NCI-H2081 treated with DMSO at 0.1 percent for 48 hours (cell line): ENCODE measurements around the gene COL20A1.
"Not testable (repeated sequence)": the region's sequence is repeated elsewhere in the genome, so short reads cannot be mapped to it uniquely, and the experiment has no call there.

Experiments used
- DNase-seq: peaks from one replicate; lab custom pipeline; 2025; lab: John Stamatoyannopoulos, UW

COL20A1 gene

GRCh38 chr20:63291811-63292210 lies 1.2 kb upstream of the COL20A1 start:
- DNase-seq = no peak

- DNase-seq = no peak
Observed at GRCh38 chr20:63292292-63292701, 689 bp upstream of the COL20A1 start.

DNA sequence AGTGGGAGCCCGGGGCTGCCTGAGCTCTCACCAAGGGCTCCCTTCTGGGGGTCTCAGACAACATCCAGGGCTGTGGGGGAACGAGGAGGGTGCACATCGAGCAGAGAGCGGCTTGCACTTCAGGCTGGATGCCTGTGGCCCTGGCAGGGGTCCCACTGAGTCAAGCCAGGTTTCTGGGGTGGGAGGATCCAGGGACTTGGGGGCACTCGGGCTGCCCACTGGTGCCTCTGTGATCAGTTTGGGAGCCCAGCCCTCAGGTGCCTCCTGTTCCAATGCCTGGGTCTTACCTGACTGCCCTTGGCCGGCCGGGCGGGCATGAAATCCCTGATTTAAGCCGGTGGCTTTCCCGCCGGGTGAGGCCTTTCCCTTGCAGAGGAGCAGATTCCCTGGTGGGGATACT lies 470 bp downstream of the COL20A1 start:
- no peak for DNase-seq

- DNase-seq = no peak
Observed at GRCh38 chr20:63293871-63294535, 1.0 kb downstream of the COL20A1 start.

DNA sequence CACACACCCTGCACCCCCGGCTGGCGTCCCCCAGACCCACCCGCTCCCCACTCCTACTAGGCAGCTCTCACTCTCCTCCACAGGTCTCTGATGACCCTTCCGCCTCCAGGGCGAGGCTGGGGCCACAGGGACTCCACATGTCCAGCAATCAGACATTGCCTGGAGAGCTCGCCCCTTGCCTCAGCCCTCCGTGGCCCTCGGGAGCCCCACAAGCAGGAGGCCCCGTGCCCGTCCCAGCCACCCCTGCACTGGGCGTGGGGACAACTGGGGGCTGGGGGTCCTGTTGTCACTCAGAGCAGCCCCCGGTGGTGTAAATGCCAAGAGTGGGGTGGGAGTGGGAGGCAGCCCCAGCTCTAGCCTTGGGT lies 1.5 kb downstream of the COL20A1 start:
- DNase-seq = no peak

- no peak for DNase-seq
Observed at GRCh38 chr20:63295018-63295417, 2.0 kb downstream of the COL20A1 start.

DNA sequence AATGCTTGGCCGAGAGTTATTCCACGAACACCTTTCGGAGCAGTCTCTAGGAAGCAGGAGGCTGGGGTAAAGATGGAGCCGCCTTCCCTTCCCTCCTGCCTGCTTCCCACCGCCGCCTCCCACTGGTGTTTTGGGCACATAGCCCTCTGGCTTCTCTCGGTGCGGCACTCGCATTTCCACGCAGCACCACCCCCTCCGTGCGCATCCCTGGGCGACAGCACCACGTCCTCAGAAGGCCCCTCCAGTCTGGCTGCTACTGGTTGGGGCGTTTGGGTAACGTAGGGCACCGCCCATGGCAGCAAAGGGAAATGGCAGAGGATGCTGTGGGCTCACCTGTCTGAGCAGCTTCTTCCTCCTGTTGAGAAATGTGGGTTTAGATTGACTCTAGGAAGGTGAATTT lies 2.4 kb downstream of the COL20A1 start:
- no peak for DNase-seq

- no peak for DNase-seq
Observed at GRCh38 chr20:63295846-63296245, 2.9 kb downstream of the COL20A1 start.

DNA sequence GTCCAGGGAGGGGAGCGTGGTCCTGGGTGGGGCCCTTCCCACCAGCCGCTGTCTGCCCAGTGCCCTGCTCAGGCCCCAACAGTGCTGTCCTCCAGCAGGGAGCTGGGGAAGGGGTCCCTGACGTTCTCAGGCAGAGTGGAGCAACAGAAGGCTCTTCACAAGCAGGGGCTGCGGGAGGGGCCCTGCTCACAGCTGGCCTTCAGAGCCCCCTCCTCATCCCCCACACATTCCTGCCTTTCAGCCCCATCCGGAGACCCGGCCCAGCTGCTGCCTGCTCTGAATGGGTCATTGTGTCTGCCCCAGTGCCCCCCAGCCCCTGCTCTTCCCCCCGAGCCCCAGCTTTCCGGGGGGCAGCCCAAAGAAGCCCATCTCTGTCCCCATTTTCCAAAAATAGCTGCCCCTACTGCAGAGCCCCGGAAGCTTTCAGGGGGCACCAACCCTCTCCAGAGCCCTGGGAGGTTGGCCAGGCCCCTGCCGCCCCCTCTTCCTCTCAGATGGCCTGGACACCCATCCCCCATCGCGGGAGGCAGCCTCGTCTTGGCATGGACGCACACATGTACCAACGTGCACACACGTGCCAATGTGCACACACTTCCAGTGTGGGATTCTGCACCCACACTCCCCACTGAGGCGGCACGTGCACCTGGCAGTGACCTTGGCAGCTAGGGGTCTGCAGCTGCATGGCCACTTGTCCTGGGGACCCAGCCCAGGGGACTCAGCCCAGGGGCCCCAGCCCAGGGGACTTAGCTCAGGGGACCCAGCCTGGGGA lies 3.7 kb downstream of the COL20A1 start:
- no peak for DNase-seq

GRCh38 chr20:63297371-63297781 lies 4.4 kb downstream of the COL20A1 start:
- DNase-seq = no peak

DNA sequence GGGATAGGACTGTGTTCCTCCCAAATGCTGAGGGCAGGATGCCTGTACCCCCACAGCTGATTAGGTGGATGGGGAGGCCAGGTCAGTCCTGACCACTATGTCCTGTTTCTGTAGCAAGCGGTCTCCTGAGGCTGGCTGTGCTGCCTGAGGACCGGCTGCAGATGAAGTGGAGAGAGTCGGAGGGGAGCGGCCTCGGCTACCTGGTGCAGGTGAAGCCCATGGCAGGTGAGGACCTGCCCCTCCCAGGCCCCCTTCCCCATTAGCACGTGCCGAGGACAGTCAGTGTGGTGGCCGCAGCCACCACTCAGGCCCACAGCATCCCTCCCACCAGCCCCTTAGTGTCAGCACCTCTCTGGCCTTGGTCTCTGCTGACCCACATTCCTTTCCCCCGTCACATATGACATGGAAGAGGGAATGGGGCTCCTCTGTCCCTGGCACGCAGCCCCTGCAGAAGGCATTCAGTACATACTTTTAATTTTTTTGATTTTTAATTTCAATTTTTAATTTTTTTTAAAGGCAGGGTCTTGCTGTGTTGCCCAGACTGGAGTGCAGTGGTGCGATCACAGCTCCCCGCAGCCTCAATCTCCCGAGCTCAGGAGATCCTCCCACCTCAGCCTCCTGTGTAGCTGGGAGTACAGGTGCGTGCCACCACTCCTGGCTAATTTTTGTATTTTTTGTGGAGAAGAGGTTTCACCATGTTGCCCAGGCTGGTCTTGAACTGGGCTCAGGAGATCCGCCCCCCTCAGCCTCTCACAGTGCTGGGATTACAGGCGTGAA lies 5.0 kb downstream of the COL20A1 start:
- DNase-seq = no peak

GRCh38 chr20:63298731-63299312 lies 5.8 kb downstream of the COL20A1 start:
- no peak for DNase-seq

DNA sequence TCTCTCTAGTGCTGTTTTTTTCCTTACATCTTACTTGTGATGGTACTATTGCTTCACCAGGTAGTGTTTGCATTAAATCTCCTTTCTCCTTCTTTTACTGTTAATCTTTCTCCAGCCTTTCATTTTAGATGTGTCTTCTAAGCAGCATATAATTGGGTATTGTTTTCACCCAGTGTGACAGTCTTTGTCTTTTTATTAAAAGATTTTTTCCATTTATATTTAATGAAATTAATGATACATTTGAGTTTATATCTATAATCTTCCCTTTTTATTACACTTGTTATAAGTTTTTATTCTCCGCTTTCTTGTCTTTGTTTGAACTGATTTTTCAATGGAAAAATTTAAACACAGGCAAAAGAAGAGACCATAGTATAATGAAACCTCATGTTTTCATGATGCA lies 8.7 kb downstream of the COL20A1 start:
- DNase-seq = no peak

GRCh38 chr20:63303095-63303666 lies 10.2 kb downstream of the COL20A1 start:
- no peak for DNase-seq

GRCh38 chr20:63305393-63305792 lies 12.4 kb downstream of the COL20A1 start:
- no peak for DNase-seq

DNA sequence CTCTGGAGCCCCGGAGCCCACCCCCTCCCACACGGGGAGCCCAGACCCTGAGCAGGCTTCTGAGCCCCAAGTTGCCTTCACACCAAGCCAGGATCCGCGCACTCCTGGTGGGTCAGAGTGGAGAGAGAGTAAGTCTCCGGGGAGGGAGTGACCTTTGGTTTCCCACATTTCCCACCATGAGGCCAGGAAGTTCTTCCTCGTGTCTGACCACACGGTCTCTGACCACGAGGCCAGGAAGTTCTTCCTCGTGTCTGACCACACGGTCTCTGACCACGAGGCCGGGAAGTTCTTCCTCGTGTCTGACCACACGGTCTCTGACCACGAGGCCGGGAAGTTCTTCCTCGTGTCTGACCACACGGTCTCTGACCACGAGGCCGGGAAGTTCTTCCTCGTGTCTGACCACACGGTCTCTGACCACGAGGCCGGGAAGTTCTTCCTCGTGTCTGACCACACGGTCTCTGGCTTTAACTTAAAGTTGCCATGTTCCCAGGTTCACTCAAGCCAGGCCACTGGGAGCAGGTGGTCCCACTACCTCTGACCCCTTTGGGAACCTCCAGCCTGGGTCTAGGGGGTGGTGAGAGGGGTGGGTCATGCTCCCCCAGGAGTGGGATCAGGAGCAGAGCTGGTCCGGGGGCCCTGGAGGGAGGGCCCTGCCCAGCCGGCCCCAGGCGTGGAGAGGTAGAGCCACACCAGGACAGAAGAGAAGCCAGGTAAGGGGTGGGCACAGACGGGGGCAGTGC lies 13.1 kb downstream of the COL20A1 start:
- DNase-seq = not testable (repeated sequence)

DNA sequence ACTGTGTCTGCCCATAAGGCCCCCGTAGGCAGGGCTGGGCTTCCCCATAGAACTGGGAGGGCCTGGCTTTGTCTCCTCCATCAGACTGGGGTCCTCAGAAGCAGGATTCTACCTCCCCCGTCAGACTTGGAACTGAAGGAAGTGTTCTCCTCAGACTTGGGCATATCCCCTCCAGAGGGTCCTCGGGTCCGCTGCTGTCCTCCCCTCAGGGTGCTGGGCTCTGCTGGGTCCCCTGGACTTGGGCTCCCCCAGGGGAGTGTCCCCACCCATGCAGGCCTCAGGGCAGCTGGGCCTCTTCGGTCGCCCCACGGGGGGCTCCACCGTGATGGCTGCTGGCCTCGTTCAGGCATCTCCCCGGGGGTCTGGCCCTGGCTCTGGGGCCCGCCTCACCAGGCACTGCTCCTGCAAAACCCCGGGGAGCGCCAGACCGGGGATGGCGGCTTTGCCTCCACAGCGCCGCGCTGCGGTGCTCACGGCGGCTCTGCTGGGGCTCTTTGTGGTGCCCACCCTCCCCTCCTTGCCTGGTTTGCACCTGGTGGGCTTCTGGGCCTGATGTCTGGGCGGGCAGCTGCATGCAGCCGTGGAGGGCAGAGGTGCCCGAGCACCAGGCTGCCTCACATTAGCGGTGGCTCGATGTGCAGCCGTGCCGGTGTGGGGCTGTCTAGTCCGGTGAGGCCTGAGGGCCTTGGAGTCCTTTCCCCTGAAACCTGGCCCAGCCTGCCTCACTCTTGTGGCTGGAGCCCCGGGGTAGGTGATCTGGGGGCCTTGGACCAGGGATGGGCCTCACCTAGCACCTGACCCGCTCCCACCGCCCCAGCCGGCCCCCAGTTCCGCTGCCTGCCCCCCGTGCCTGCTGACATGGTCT lies 13.9 kb downstream of the COL20A1 start:
- DNase-seq = no peak

DNA sequence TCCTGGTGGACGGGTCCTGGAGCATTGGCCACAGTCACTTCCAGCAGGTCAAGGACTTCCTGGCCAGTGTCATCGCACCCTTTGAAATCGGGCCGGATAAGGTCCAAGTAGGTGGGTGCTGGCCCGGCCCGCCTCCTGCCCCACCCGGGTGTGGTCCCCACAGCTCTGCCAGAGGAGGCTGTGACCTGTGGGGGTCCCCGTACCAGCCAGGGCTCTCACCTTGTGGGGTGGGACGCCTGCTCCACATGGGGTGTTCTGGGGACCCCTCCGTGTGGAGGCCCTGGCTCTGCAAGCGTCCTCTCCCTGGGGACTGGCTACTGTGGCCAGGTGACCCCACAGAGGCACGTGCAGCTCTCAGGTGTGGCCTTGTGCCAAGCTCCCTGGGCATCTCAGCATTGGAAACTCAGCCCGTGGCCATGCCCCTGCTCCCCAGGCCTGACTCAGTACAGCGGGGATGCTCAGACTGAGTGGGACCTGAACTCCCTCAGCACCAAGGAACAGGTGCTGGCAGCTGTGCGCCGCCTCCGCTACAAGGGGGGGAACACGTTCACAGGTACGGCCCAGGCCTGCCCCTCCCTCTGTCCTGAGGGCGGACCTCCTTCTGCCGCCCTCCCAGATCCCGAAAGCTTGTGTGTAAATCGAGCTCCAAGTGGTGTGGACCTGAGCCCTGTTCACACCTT lies 14.7 kb downstream of the COL20A1 start:
- no peak for DNase-seq

DNA sequence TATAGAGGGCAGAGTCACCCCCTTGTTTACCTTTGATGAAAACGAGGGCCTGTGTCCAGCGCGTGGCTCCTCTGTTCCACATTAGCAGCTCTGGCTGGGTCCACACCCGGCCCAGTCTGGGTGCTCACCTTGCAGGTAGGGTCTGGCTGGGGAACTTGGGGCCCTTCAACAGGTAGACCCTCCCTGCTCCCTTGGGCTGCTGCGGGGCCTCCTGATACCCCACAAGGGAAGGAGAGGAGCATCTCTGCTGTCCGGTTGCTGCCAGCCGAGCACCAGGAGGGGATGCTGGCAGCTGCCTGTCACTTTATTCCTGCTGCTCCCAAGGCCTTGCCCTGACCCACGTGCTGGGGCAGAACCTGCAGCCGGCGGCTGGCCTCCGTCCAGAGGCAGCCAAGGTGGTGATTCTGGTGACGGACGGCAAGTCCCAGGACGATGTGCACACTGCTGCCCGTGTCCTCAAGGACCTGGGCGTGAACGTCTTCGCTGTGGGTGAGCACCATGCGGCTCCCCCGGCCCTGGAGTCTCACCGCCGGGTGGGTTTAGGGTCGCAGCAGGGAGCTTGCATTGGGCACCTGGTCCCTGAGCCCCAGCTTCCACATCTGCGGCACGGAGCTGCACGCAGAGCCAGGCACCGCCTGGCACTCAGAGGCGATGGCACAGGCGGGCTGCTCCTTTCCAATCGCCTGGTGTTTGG lies 15.4 kb downstream of the COL20A1 start:
- no peak for DNase-seq
